PFSK-1 (cell line): ENCODE data around the gene EMC8.

Source experiments
- POLR2AphosphoS5 ChIP-seq: IDR thresholded peaks from 2 replicates; pipeline ENCODE4 v1.6.1; 2012; ENCODE audit warnings: low read depth, mild to moderate bottlenecking, control low read depth, low read length, moderate library complexity
- SIN3A ChIP-seq: IDR thresholded peaks from 2 replicates; pipeline ENCODE4 v1.6.1; 2012; ENCODE audit warnings: mild to moderate bottlenecking, low read length, moderate library complexity, borderline replicate concordance; ENCODE audit not compliant: insufficient read depth

DNA sequence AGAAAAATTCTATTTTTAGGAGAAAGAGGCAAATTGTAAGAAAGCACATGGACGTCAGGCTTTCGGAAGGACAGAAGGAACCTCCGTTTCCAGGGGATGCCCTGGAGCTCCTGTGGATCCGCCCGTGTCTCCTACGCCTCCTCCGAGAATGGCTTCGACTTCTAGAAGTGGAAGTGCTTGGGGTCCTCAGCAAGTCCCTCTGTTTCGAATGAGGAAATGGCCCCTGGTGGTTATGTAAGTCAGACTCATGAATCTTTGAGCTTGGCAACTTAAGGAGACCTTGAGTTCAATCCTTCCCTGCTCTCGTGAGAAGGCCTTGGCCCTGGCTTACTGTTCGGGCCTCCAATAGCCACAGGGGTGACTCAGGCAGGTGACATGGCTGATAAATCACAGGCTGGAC, 39.0 kb upstream of the EMC8 start:
- TF ChIP-seq SIN3A, result no peak
- TF ChIP-seq POLR2AphosphoS5, result no peak
